HEK293 (cell line): ENCODE data around the gene DPYSL4.

Experiments used
- CTCF ChIA-PET: fragments of 350-600 bp; formaldehyde crosslinking; extraction: SDS; loops from one replicate; lab custom pipeline; 2021; ENCODE audit warnings: antibody characterized with exemption; lab: Yijun Ruan, JAX
- POLR2A ChIA-PET: fragments of 300-600 bp; formaldehyde crosslinking; extraction: SDS; loops from one replicate; lab custom pipeline; 2020; ENCODE audit warnings: antibody characterized with exemption, inconsistent platforms; lab: Yijun Ruan, JAX
- H3K27ac ChIP-seq: fragments of 200-500 bp; sonication (Bioruptor generic); 2 replicates; pipeline ENCODE4 v1.5.1; 2014; ENCODE audit warnings: low read depth, low read length, control low read depth, inconsistent platforms; ENCODE audit errors: extremely low read depth
- H3K36me3 ChIP-seq, 2 experiments: fragments of 200-500 bp in 1 of 2; sonication (Bioruptor generic) in 1 of 2; 1 replicate in 1 of 2; 2 replicates in 1 of 2; pipeline ENCODE4 v1.5.1; 2014 to 2017; ENCODE audit warnings: inconsistent platforms in 2 of 2, low read length in 2 of 2; ENCODE audit not compliant: control insufficient read depth in 2 of 2, insufficient read depth in 1 of 2
- H3K4me1 ChIP-seq: fragments of 200-500 bp; sonication (Bioruptor generic); 2 replicates; pipeline ENCODE4 v1.5.1; 2014; ENCODE audit warnings: mild to moderate bottlenecking, low read length, inconsistent platforms; ENCODE audit not compliant: control insufficient read depth, insufficient read depth
- H3K4me3 ChIP-seq: 2 replicates; pipeline ENCODE4 v1.5.1; 2011; ENCODE audit warnings: low read depth, mild to moderate bottlenecking, control low read depth, low read length, moderate library complexity
- H3K9me3 ChIP-seq: fragments of 200-500 bp; sonication (Bioruptor generic); 2 replicates; pipeline ENCODE4 v1.5.1; 2014; ENCODE audit warnings: low read depth, low read length, inconsistent platforms; ENCODE audit not compliant: control insufficient read depth, insufficient read depth
- BCL11A ChIP-seq: fragments of 450-650 bp; formaldehyde crosslinking; IDR thresholded peaks from 2 replicates; pipeline ENCODE4 v1.5.1; 2016; ENCODE audit warnings: low read depth, missing biosample characterization, missing genetic modification characterization
- BCL11B ChIP-seq: fragments of 450-650 bp; formaldehyde crosslinking; IDR thresholded peaks from 2 replicates; pipeline ENCODE4 v1.5.1; 2016; ENCODE audit warnings: low read depth, missing biosample characterization, missing genetic modification characterization
- CTCF ChIP-seq: fragments of 450-650 bp; formaldehyde crosslinking; IDR thresholded peaks from 2 replicates; pipeline ENCODE4 v1.5.1; 2016; ENCODE audit warnings: missing biosample characterization, missing genetic modification characterization
- GFI1B ChIP-seq: fragments of 450-650 bp; formaldehyde crosslinking; IDR thresholded peaks from 2 replicates; pipeline ENCODE4 v1.5.1; 2016; ENCODE audit warnings: missing biosample characterization, missing genetic modification characterization
- KLF1 ChIP-seq: fragments of 450-650 bp; formaldehyde crosslinking; IDR thresholded peaks from 2 replicates; pipeline ENCODE4 v1.5.1; 2016; ENCODE audit warnings: missing biosample characterization, missing genetic modification characterization
- KLF10 ChIP-seq: fragments of 450-650 bp; IDR thresholded peaks from 2 replicates; pipeline ENCODE4 v1.5.1; 2018; ENCODE audit warnings: missing biosample characterization, mild to moderate bottlenecking, missing genetic modification characterization
- KLF7 ChIP-seq: fragments of 450-650 bp; formaldehyde crosslinking; IDR thresholded peaks from 2 replicates; pipeline ENCODE4 v1.5.1; 2016; ENCODE audit warnings: missing biosample characterization, missing genetic modification characterization, borderline replicate concordance
- SP7 ChIP-seq: fragments of 450-650 bp; formaldehyde crosslinking; IDR thresholded peaks from 2 replicates; pipeline ENCODE4 v1.5.1; 2016; ENCODE audit warnings: missing biosample characterization, missing genetic modification characterization
- TCF7L2 ChIP-seq: IDR thresholded peaks from 2 replicates; pipeline ENCODE4 v1.6.1; 2011; ENCODE audit warnings: low read depth, mild to moderate bottlenecking, inconsistent platforms, low read length, moderate library complexity, borderline replicate concordance
- ZBTB20 ChIP-seq: fragments of 450-650 bp; formaldehyde crosslinking; IDR thresholded peaks from 2 replicates; pipeline ENCODE4 v1.5.1; 2016; ENCODE audit warnings: missing biosample characterization, missing genetic modification characterization
- ZBTB49 ChIP-seq: fragments of 450-650 bp; formaldehyde crosslinking; IDR thresholded peaks from 2 replicates; pipeline ENCODE4 v1.5.1; 2016; ENCODE audit warnings: missing biosample characterization, missing genetic modification characterization, low read depth
- ZFHX2 ChIP-seq: fragments of 450-650 bp; formaldehyde crosslinking; conservative IDR thresholded peaks from 2 replicates; pipeline ENCODE4 v1.5.1; 2016; ENCODE audit warnings: missing biosample characterization, missing genetic modification characterization
- ZIC2 ChIP-seq: fragments of 450-650 bp; formaldehyde crosslinking; IDR thresholded peaks from 2 replicates; pipeline ENCODE4 v1.5.1; 2016; ENCODE audit warnings: missing biosample characterization, missing genetic modification characterization
- ZNF24 ChIP-seq: fragments of 450-650 bp; formaldehyde crosslinking; IDR thresholded peaks from 2 replicates; pipeline ENCODE4 v1.5.1; 2016; ENCODE audit warnings: missing biosample characterization, missing genetic modification characterization
- ZNF335 ChIP-seq: fragments of 450-650 bp; formaldehyde crosslinking; conservative IDR thresholded peaks from 2 replicates; pipeline ENCODE4 v1.5.1; 2016; ENCODE audit warnings: missing biosample characterization, missing genetic modification characterization
- ZNF518A ChIP-seq: fragments of 450-650 bp; formaldehyde crosslinking; conservative IDR thresholded peaks from 2 replicates; pipeline ENCODE4 v1.5.1; 2016; ENCODE audit warnings: low read depth, missing biosample characterization, missing genetic modification characterization
- ZNF549 ChIP-seq: fragments of 450-650 bp; IDR thresholded peaks from 2 replicates; pipeline ENCODE4 v1.5.1; 2018; ENCODE audit warnings: missing biosample characterization, missing genetic modification characterization, mild to moderate bottlenecking, inconsistent platforms, moderate library complexity
- ZNF626 ChIP-seq: fragments of 450-650 bp; sonication (Bioruptor Pico); formaldehyde crosslinking; IDR thresholded peaks from 2 replicates; pipeline ENCODE4 v1.5.1; 2018; ENCODE audit warnings: missing biosample characterization, missing genetic modification characterization, inconsistent platforms
- ZSCAN16 ChIP-seq: fragments of 450-650 bp; formaldehyde crosslinking; IDR thresholded peaks from 2 replicates; pipeline ENCODE4 v1.5.1; 2016; ENCODE audit warnings: missing biosample characterization, missing genetic modification characterization
- ZSCAN5A ChIP-seq: fragments of 450-650 bp; formaldehyde crosslinking; IDR thresholded peaks from 2 replicates; pipeline ENCODE4 v1.5.1; 2016; ENCODE audit warnings: missing biosample characterization, missing genetic modification characterization

Gene DPYSL4

GRCh38 chr10:132246296-132246695 lies 59.5 kb downstream of the DPYSL4 start (continued):
- TF ChIP-seq ZNF549 (tag by site-specific recombination) (no peak), ZSCAN5A (no peak)

- Histone ChIP-seq H3K4me1 (no peaks in the 10 kb centered on the region), H3K4me3 (no peak overlapping the region), H3K36me3 (no peaks in the 10 kb centered on the region), H3K27ac (no peak overlapping the region), H3K9me3 (no peaks in the 10 kb centered on the region)
- ChIA-PET POLR2A (no interaction called here), CTCF (no interaction called here)
- TF ChIP-seq KLF1 (peak; percentile 62), TCF7L2 (no peak), SP7 (tag by site-specific recombination) (no peak), ZNF335 (tag by site-specific recombination) (no peak), ZNF626 (tag by site-specific recombination) (no peak), BCL11B (no peak), CTCF (tag by site-specific recombination) (no peak)
Observed at GRCh38 chr10:132247943-132248342, 61.2 kb downstream of the DPYSL4 start.

GRCh38 chr10:132248455-132249225 lies 61.9 kb downstream of the DPYSL4 start:
- POLR2A ChIA-PET, result no interaction called here
- no peak overlapping the region for H3K4me3 ChIP-seq

More at GRCh38 chr10:132248455-132249225, 61.9 kb downstream of the DPYSL4 start:
- Histone ChIP-seq H3K9me3 (no peaks in the 10 kb centered on the region), H3K4me1 (no peaks in the 10 kb centered on the region), H3K36me3 (no peaks in the 10 kb centered on the region), H3K27ac (no peak overlapping the region)
- CTCF ChIA-PET, result no interaction called here
- TF ChIP-seq KLF10 (tag by site-specific recombination), result no peak
- TF ChIP-seq ZBTB20 (tag by site-specific recombination), result no peak
- TF ChIP-seq GFI1B, result no peak
- TF ChIP-seq ZIC2 (tag by site-specific recombination), result peak; percentile 31; the same call in 1 of the 2 replicates
- TF ChIP-seq ZBTB49, result no peak
- TF ChIP-seq KLF7 (tag by site-specific recombination), result no peak
- 0 out of 2 replicates have a peak, but pooled peaks have one; percentile 19 for TF ChIP-seq BCL11A (tag by site-specific recombination)
- no peak for TF ChIP-seq ZNF24 (tag by site-specific recombination)
- TF ChIP-seq ZNF518A, result no peak
- 0 out of 2 replicates have a peak, but pooled peaks have one; percentile 9 for TF ChIP-seq ZFHX2 (tag by site-specific recombination)
- TF ChIP-seq ZSCAN16 (tag by site-specific recombination), result no peak
